GM18870 (cell line): ENCODE results near the gene CHCHD6.

ENCODE experiments used
- ATAC-seq: cut with Tn5 transposase; IDR thresholded peaks from one replicate; pipeline ENCODE4 v1.9.1; 2021; ENCODE audit warnings: moderate library complexity; ENCODE audit not compliant: unreplicated experiment

CHCHD6 gene

GRCh38 chr3:126854666-126855065, 150.6 kb downstream of the CHCHD6 start:
- ATAC-seq: no peak

- ATAC-seq: no peak
Observed at GRCh38 chr3:126855374-126855773, 151.3 kb downstream of the CHCHD6 start.

GRCh38 chr3:126857928-126858327, 153.9 kb downstream of the CHCHD6 start:
- no peak for ATAC-seq

GRCh38 chr3:126858401-126858800, 154.4 kb downstream of the CHCHD6 start:
- no peak for ATAC-seq

GRCh38 chr3:126858887-126859286, 154.8 kb downstream of the CHCHD6 start:
- no peak for ATAC-seq

GRCh38 chr3:126859415-126860246, 155.6 kb downstream of the CHCHD6 start:
- ATAC-seq: no peak

GRCh38 chr3:126865736-126866135, 161.7 kb downstream of the CHCHD6 start:
- no peak for ATAC-seq

- ATAC-seq: no peak
Observed at GRCh38 chr3:126866175-126866759, 162.2 kb downstream of the CHCHD6 start.

- ATAC-seq: no peak
Observed at GRCh38 chr3:126867190-126867862, 163.3 kb downstream of the CHCHD6 start.

GRCh38 chr3:126867863-126868200, 163.8 kb downstream of the CHCHD6 start:
- no peak for ATAC-seq

- ATAC-seq: no peak
Observed at GRCh38 chr3:126870608-126871210, 166.7 kb downstream of the CHCHD6 start.

GRCh38 chr3:126872701-126873342, 168.8 kb downstream of the CHCHD6 start:
- ATAC-seq: no peak

GRCh38 chr3:126873416-126873815, 169.4 kb downstream of the CHCHD6 start:
- ATAC-seq: no peak

- no peak for ATAC-seq
Observed at GRCh38 chr3:126878664-126879063, 174.6 kb downstream of the CHCHD6 start.

- ATAC-seq: no peak
Observed at GRCh38 chr3:126880901-126881300, 176.9 kb downstream of the CHCHD6 start.

- no peak for ATAC-seq
Observed at GRCh38 chr3:126881861-126882260, 177.8 kb downstream of the CHCHD6 start.

- no peak for ATAC-seq
Observed at GRCh38 chr3:126883241-126883640, 179.2 kb downstream of the CHCHD6 start.

GRCh38 chr3:126885425-126885824, 181.4 kb downstream of the CHCHD6 start:
- no peak for ATAC-seq

- no peak for ATAC-seq
Observed at GRCh38 chr3:126886217-126886616, 182.2 kb downstream of the CHCHD6 start.

GRCh38 chr3:126887686-126888085, 183.6 kb downstream of the CHCHD6 start:
- no peak for ATAC-seq

- ATAC-seq: no peak
Observed at GRCh38 chr3:126888186-126888760, 184.2 kb downstream of the CHCHD6 start.
